Measurements from ENCODE around the gene SIDT2. TPM values are rescaled to one million over a fixed set of nuclear protein-coding genes. Genes with fewer than 3 reads are reported as not detected.

Gene SIDT2
- total and polyA plus RNA-seq, 2 of the 8 experiments (the other 6 are each of a cell fraction or from before 2014, with no cell fraction given): 18.5 to 21.1 TPM

GRCh38 chr11:117187428-117187798 lies 8.9 kb downstream of the SIDT2 start:
- Histone ChIP-seq H2AFZ (ENCODE audit: low read length) (no peak overlapping the region), H3K9me3 (ENCODE audit: insufficient read depth in 2 of 2, low read depth in 1 of 2, low read length in 1 of 2) (no peaks in the 10 kb centered on the region), H2BK120ac (replicated peaks; ENCODE audit: low read depth, low read length) (no peak overlapping the region), H4K8ac (ENCODE audit: extremely low read depth, insufficient read depth, low read length) (no peak overlapping the region; the same call in 1 of the 2 replicates), H3K9ac (replicated peaks in 1 of 4; ENCODE audit: extremely low read depth in 1 of 4, low read depth in 3 of 4, low read length in 3 of 4) (no peak overlapping the region), H3K18ac (ENCODE audit: extremely low read depth, low read length) (no peak overlapping the region), H3K4ac (replicated peaks; ENCODE audit: insufficient read length, low read depth, low read length) (no peak overlapping the region), H2BK5ac (ENCODE audit: low read depth, low read length) (peak overlapping the region; percentile 35; the same call in 1 of the 2 replicates), H2AK5ac (ENCODE audit: low read depth, low read length) (no peak overlapping the region), H3K79me1 (ENCODE audit: low read depth, low read length) (no peaks in the 10 kb centered on the region), H3K4me1 (replicated peaks in 1 of 4; ENCODE audit: control insufficient read depth in 3 of 4, insufficient read depth in 4 of 4, low read length in 3 of 4) (no peaks in the 10 kb centered on the region), H2BK12ac (ENCODE audit: low read depth, low read length) (no peak overlapping the region), H3K14ac (ENCODE audit: insufficient read length) (no peak overlapping the region), H4K20me1 (replicated peaks in 1 of 2; ENCODE audit: control insufficient read depth in 1 of 2, insufficient read depth in 2 of 2, low read length in 2 of 2) (peaks cover 0 to 5% of the 10 kb centered on the region in 2 experiments), H4K91ac (replicated peaks; ENCODE audit: insufficient read length, low read length) (no peak overlapping the region), H3K27me3 (replicated peaks in 1 of 4; ENCODE audit: control insufficient read depth in 3 of 4, extremely low read depth in 1 of 4, insufficient read depth in 3 of 4, low read length in 3 of 4) (no peaks in the 10 kb centered on the region), H3K27ac (ENCODE audit: low read depth, low read length) (no peak overlapping the region), H2BK15ac (ENCODE audit: low read length) (no peak overlapping the region), H3K4me3 (ENCODE audit: extremely low read depth in 1 of 4, insufficient read depth in 2 of 4, low read depth in 3 of 4, low read length in 4 of 4) (no peak overlapping the region), H3K79me2 (ENCODE audit: control insufficient read depth in 1 of 2, insufficient read depth in 2 of 2, low read length in 2 of 2) (no peaks in the 10 kb centered on the region), H3K23me2 (ENCODE audit: low read depth, low read length) (no peaks in the 10 kb centered on the region), H3K56ac (replicated peaks; ENCODE audit: insufficient read length, low read depth, low read length) (no peak overlapping the region), H3K4me2 (ENCODE audit: insufficient read depth in 1 of 2, low read depth in 2 of 2, low read length in 2 of 2) (no peak overlapping the region), H3K23ac (ENCODE audit: insufficient read length) (no peak overlapping the region), H2BK20ac (ENCODE audit: low read length) (no peak overlapping the region), H3K36me3 (ENCODE audit: control insufficient read depth in 2 of 4, insufficient read depth in 4 of 4, low read length in 3 of 4) (peaks cover 0 to 8% (median 3%) of the 10 kb centered on the region in 4 experiments; a peak in 3 of 8 replicates), H4K5ac (ENCODE audit: insufficient read length, low read depth, low read length) (no peak overlapping the region)
- ChIA-PET POLR2A (ENCODE audit: partially characterized antibody) (interaction anchor here (12.6 kb wide), 1 partner anchor 14 kb away, joined by 153 read pairs; the partner anchor contains the start of gene TAGLN), CTCF (ENCODE audit: partially characterized antibody) (interaction anchor here (13.4 to 14.0 kb wide), 2 partner anchors 11 to 37 kb away, joined by 249 to 359 read pairs; partner anchors contain the start of genes PCSK7, RNF214 and TAGLN)
- 90% methylated on average over 11 of the region's 13 CpGs; no CpG with 5 or more reads in 1 of the 2 experiments for WGBS, 2 experiments (ENCODE audit: extremely low coverage in 1 of 2, insufficient coverage in 1 of 2, insufficient read length in 1 of 2, insufficient replicate concordance in 2 of 2, low coverage in 1 of 2, low lambda C conversion rate in 2 of 2, missing lambda C conversion rate in 1 of 2)
- no peak for FAIRE-seq
- DNase-seq (ENCODE audit: low read depth in 1 of 2, low spot score in 2 of 2): no peak
- TF ChIP-seq EGR1 (IDR thresholded peaks at IDR 0.05; ENCODE audit: borderline replicate concordance, low read depth, low read length): no peak
- no peak for TF ChIP-seq SIRT6 (IDR thresholded peaks at IDR 0.05; ENCODE audit: low read length)
- TF ChIP-seq CTBP2 (IDR thresholded peaks at IDR 0.05; ENCODE audit: borderline replicate concordance, insufficient read depth, insufficient read length, low read length): no peak
- no peak for TF ChIP-seq YY1 (IDR thresholded peaks at IDR 0.05; ENCODE audit: low read depth, low read length)
- TF ChIP-seq CBX8 (IDR thresholded peaks at IDR 0.05; ENCODE audit: borderline replicate concordance, low read depth, low read length): no peak
- no peak for TF ChIP-seq ZNF274 (IDR thresholded peaks at IDR 0.05; ENCODE audit: borderline replicate concordance, extremely low read depth, low read length)
- TF ChIP-seq POU5F1 (IDR thresholded peaks at IDR 0.05; ENCODE audit: low read depth, low read length): no peak
- TF ChIP-seq SIN3A (conservative IDR thresholded peaks at IDR 0.05 in 1 of 2, IDR thresholded peaks at IDR 0.05 in 1 of 2; ENCODE audit: low read depth in 1 of 2, low read length in 2 of 2): no peak
- TF ChIP-seq JUN (IDR thresholded peaks at IDR 0.05; ENCODE audit: low read depth, low read length): no peak
- no peak for TF ChIP-seq CEBPB (IDR thresholded peaks at IDR 0.05; ENCODE audit: low read depth, low read length)
- no peak for TF ChIP-seq SRF (IDR thresholded peaks at IDR 0.05; ENCODE audit: low read depth, low read length)
- no peak for TF ChIP-seq TAF1 (IDR thresholded peaks at IDR 0.05; ENCODE audit: low read depth, low read length)
- no peak for TF ChIP-seq GTF2F1 (IDR thresholded peaks at IDR 0.05; ENCODE audit: borderline replicate concordance, low read depth, low read length)
- TF ChIP-seq CREB1 (IDR thresholded peaks at IDR 0.05): no peak
- no peak for TF ChIP-seq TCF12 (IDR thresholded peaks at IDR 0.05; ENCODE audit: low read depth, low read length)

Data from H1 (cell line).